Measurements from ENCODE around the gene LRRC8A. TPM values are rescaled to one million over a fixed set of nuclear protein-coding genes. Genes with fewer than 3 reads are reported as not detected.
A peak's percentile ranks its signal among the peaks of the same experiment; 100 is the strongest.

Gene LRRC8A
- total RNA-seq, 2 experiments from 2014 or later, result 25.6 to 26.7 TPM

GRCh38 chr9:128910906-128911305, 29.0 kb downstream of the LRRC8A start:
- ATAC-seq (no peak), DNase-seq (no peak)
- CTCF ChIA-PET, result no interaction called here
- H3K4me3 Mint-ChIP-seq, result no peak overlapping the region
- H3K27ac Mint-ChIP-seq, result no peak overlapping the region
- H3K36me3 Mint-ChIP-seq, result peaks cover 32% of the 10 kb centered on the region
- H3K27me3 Mint-ChIP-seq, result no peaks in the 10 kb centered on the region
- peaks cover 34% of the 10 kb centered on the region for H3K4me1 Mint-ChIP-seq
- H3K9me3 Mint-ChIP-seq (ENCODE audit: low read depth), result no peaks in the 10 kb centered on the region

- Mint-ChIP-seq H3K36me3 (peaks cover 31% of the 10 kb centered on the region), H3K27ac (no peak overlapping the region), H3K9me3 (ENCODE audit: low read depth) (no peaks in the 10 kb centered on the region), H3K4me3 (no peak overlapping the region), H3K4me1 (peaks cover 33% of the 10 kb centered on the region), H3K27me3 (no peaks in the 10 kb centered on the region)
- CTCF ChIA-PET, result no interaction called here
- no peak for DNase-seq
- no peak for ATAC-seq
Measured at GRCh38 chr9:128911529-128912035, 29.6 kb downstream of the LRRC8A start.

- CTCF ChIA-PET, result interaction anchor here (1.3 kb wide), 1 partner anchor 15 kb away, joined by 4 read pairs; no protein-coding TSS in a partner anchor
- no peak overlapping the region for H3K4me3 Mint-ChIP-seq
- no peak for DNase-seq
- H3K36me3 Mint-ChIP-seq, result peaks cover 31% of the 10 kb centered on the region
- no peaks in the 10 kb centered on the region for H3K9me3 Mint-ChIP-seq (ENCODE audit: low read depth)
- no peak for ATAC-seq
- peaks cover 32% of the 10 kb centered on the region for H3K4me1 Mint-ChIP-seq
- H3K27ac Mint-ChIP-seq, result peak overlapping the region; percentile 52
- H3K27me3 Mint-ChIP-seq, result no peaks in the 10 kb centered on the region
Measured at GRCh38 chr9:128912270-128912853, 30.4 kb downstream of the LRRC8A start.

- no peak for ATAC-seq
- Mint-ChIP-seq H3K4me1 (peaks cover 32% of the 10 kb centered on the region), H3K9me3 (ENCODE audit: low read depth) (no peaks in the 10 kb centered on the region), H3K36me3 (peaks cover 24% of the 10 kb centered on the region), H3K4me3 (no peak overlapping the region), H3K27me3 (no peaks in the 10 kb centered on the region), H3K27ac (peak overlapping the region; percentile 52)
- DNase-seq, result no peak
- CTCF ChIA-PET, result interaction anchor here (1.3 kb wide), 1 partner anchor 14 kb away, joined by 4 read pairs; no protein-coding TSS in a partner anchor
Measured at GRCh38 chr9:128913048-128913900, 31.3 kb downstream of the LRRC8A start.

- CTCF ChIA-PET, result interaction anchor here (1.0 kb wide), 1 partner anchor 13 kb away, joined by 4 read pairs; no protein-coding TSS in a partner anchor
- Mint-ChIP-seq H3K9me3 (ENCODE audit: low read depth) (no peaks in the 10 kb centered on the region), H3K36me3 (peaks cover 16% of the 10 kb centered on the region), H3K27me3 (no peaks in the 10 kb centered on the region), H3K4me1 (peaks cover 25% of the 10 kb centered on the region), H3K4me3 (no peak overlapping the region), H3K27ac (no peak overlapping the region)
- ATAC-seq (no peak), DNase-seq (no peak)
Measured at GRCh38 chr9:128913995-128914772, 32.3 kb downstream of the LRRC8A start.

- CTCF ChIA-PET, result interaction anchor here (0.7 to 2.5 kb wide), 2 partner anchors 12 to 20 kb away, joined by 3 to 15 read pairs; no protein-coding TSS in a partner anchor
- DNase-seq (no peak), ATAC-seq (no peak)
- H3K9me3 Mint-ChIP-seq (ENCODE audit: low read depth), result no peaks in the 10 kb centered on the region
- no peaks in the 10 kb centered on the region for H3K27me3 Mint-ChIP-seq
- H3K4me3 Mint-ChIP-seq, result no peak overlapping the region
- peaks cover 12% of the 10 kb centered on the region for H3K36me3 Mint-ChIP-seq
- H3K27ac Mint-ChIP-seq, result no peak overlapping the region
- peaks cover 17% of the 10 kb centered on the region for H3K4me1 Mint-ChIP-seq
Measured at GRCh38 chr9:128916204-128916603, 34.3 kb downstream of the LRRC8A start.

GRCh38 chr9:128916745-128917144, 34.8 kb downstream of the LRRC8A start:
- CTCF ChIA-PET, result interaction anchor here (0.7 to 2.5 kb wide), 2 partner anchors 11 to 19 kb away, joined by 3 to 15 read pairs; no protein-coding TSS in a partner anchor
- Mint-ChIP-seq H3K27ac (no peak overlapping the region), H3K4me3 (no peak overlapping the region), H3K27me3 (no peaks in the 10 kb centered on the region), H3K9me3 (ENCODE audit: low read depth) (no peaks in the 10 kb centered on the region), H3K36me3 (peaks cover 12% of the 10 kb centered on the region), H3K4me1 (peaks cover 16% of the 10 kb centered on the region)
- ATAC-seq (no peak), DNase-seq (no peak)

GRCh38 chr9:128917151-128917849, 35.4 kb downstream of the LRRC8A start:
- DNase-seq (no peak), ATAC-seq (no peak)
- no peaks in the 10 kb centered on the region for H3K27me3 Mint-ChIP-seq
- no peak overlapping the region for H3K4me3 Mint-ChIP-seq
- CTCF ChIA-PET, result interaction anchor here (0.7 to 2.5 kb wide), 2 partner anchors 10 to 19 kb away, joined by 3 to 15 read pairs; no protein-coding TSS in a partner anchor
- H3K4me1 Mint-ChIP-seq, result peaks cover 13% of the 10 kb centered on the region
- H3K27ac Mint-ChIP-seq, result peak overlapping the region; percentile 32
- no peaks in the 10 kb centered on the region for H3K9me3 Mint-ChIP-seq (ENCODE audit: low read depth)
- peaks cover 12% of the 10 kb centered on the region for H3K36me3 Mint-ChIP-seq

GRCh38 chr9:128918921-128919320, 37.0 kb downstream of the LRRC8A start:
- Mint-ChIP-seq H3K9me3 (ENCODE audit: low read depth) (no peaks in the 10 kb centered on the region), H3K36me3 (peaks cover 6% of the 10 kb centered on the region), H3K4me1 (peaks cover 4% of the 10 kb centered on the region), H3K27me3 (no peaks in the 10 kb centered on the region), H3K27ac (no peak overlapping the region), H3K4me3 (no peak overlapping the region)
- CTCF ChIA-PET, result interaction anchor here (0.6 to 1.0 kb wide), 2 partner anchors 8 to 10 kb away, joined by 3 to 4 read pairs; no protein-coding TSS in a partner anchor
- ATAC-seq, result no peak
- no peak for DNase-seq

- H3K27ac Mint-ChIP-seq, result no peak overlapping the region
- no peak for ATAC-seq
Measured at GRCh38 chr9:128919402-128920089, 37.6 kb downstream of the LRRC8A start.

GRCh38 chr9:128920381-128921058, 38.6 kb downstream of the LRRC8A start, which contains the start of gene PHYHD1:
TSS of gene PHYHD1 (plus strand) at chr9:128920982. CDS start at chr9:128922324, 1,342 bp downstream.
- Mint-ChIP-seq H3K9me3 (ENCODE audit: low read depth) (no peaks in the 10 kb centered on the region), H3K27me3 (no peaks in the 10 kb centered on the region)
- CTCF ChIA-PET, result interaction anchor here (0.8 to 2.8 kb wide), 3 partner anchors 10 to 102 kb away, joined by 3 to 10 read pairs (median 3); partner anchors contain the start of gene ENDOG

More at GRCh38 chr9:128919402-128920089, 37.6 kb downstream of the LRRC8A start:
- Mint-ChIP-seq H3K4me1 (peaks cover 4% of the 10 kb centered on the region), H3K4me3 (no peak overlapping the region), H3K36me3 (peaks cover 6% of the 10 kb centered on the region), H3K9me3 (ENCODE audit: low read depth) (no peaks in the 10 kb centered on the region), H3K27me3 (no peaks in the 10 kb centered on the region)
- CTCF ChIA-PET, result interaction anchor here (2.8 kb wide), 1 partner anchor 56 kb away, joined by 10 read pairs; no protein-coding TSS in a partner anchor
- no peak for DNase-seq

More at GRCh38 chr9:128920381-128921058, 38.6 kb downstream of the LRRC8A start, which contains the start of gene PHYHD1:
- H3K4me1 Mint-ChIP-seq, result peaks cover 4% of the 10 kb centered on the region
- no peak for ATAC-seq
- peaks cover 6% of the 10 kb centered on the region for H3K36me3 Mint-ChIP-seq
- H3K4me3 Mint-ChIP-seq, result no peak within 1 kb of the TSS
- no peak within 1 kb of the TSS for H3K27ac Mint-ChIP-seq
- DNase-seq, result no peak
